B cell (primary cell): ENCODE data around the gene HJURP.

Source experiments
- EZH2 ChIP-seq: IDR thresholded peaks from 2 replicates; pipeline ENCODE4 v1.6.1; 2012; ENCODE audit warnings: borderline replicate concordance, low read depth, mild to moderate bottlenecking, moderate library complexity, low read length; ENCODE audit not compliant: insufficient read depth, poor library complexity, severe bottlenecking
- TF ChIP-seq, protein P1 (sequence below): fragments of 200-600 bp; IDR thresholded peaks from one replicate; pipeline ENCODE4 v1.8.0; 2022; ENCODE audit warnings: antibody characterized with exemption, mild to moderate bottlenecking

DNA sequence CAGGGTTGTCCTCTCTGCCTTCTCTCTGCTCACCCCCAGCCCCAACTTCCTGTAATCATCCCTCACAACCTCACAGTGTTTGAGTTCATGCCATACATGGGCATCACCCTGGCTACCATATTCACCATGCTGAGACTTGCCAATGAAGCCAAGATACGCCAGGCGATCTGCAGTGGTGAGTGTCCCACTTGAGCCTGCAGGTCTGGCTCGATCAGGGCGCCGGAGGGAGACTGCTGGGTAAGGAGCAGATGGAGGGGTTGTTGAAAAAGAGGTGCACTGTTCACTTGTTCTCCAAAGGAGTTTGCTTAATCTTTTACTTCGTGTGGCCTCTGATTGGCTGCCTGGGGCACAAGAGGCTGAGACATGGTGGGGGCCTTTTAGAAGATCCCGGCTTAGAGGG is 61.6 kb downstream of the HJURP start:
- TF ChIP-seq, protein P1, sequence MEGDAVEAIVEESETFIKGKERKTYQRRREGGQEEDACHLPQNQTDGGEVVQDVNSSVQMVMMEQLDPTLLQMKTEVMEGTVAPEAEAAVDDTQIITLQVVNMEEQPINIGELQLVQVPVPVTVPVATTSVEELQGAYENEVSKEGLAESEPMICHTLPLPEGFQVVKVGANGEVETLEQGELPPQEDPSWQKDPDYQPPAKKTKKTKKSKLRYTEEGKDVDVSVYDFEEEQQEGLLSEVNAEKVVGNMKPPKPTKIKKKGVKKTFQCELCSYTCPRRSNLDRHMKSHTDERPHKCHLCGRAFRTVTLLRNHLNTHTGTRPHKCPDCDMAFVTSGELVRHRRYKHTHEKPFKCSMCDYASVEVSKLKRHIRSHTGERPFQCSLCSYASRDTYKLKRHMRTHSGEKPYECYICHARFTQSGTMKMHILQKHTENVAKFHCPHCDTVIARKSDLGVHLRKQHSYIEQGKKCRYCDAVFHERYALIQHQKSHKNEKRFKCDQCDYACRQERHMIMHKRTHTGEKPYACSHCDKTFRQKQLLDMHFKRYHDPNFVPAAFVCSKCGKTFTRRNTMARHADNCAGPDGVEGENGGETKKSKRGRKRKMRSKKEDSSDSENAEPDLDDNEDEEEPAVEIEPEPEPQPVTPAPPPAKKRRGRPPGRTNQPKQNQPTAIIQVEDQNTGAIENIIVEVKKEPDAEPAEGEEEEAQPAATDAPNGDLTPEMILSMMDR = no peak
- TF ChIP-seq EZH2 = no peak
